ENCODE data around the gene CCDC82.

CCDC82 gene

DNA sequence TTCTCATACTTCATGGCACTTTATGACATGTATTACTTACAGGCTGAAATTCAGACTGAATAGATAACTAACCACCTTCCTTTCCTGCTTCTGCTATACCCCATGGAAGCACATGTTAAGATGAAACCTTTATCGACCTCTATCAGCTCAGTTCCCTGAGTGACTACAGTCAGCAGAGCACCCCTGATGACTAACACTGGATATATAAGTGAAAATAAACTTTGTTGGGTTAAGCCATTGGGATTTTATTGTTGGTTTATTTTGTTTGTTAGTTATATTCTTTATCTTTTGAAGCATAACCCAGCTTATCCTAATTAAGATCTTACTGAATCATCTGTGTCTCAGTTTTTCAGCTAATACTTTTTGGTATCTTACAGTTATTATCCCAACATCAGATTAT, 23.7 kb downstream of the CCDC82 start:
- no peak for DNase-seq (ENCODE audit: low read depth in 2 of 2)
- no peak overlapping the region for H3K4me3 ChIP-seq (replicated peaks in 1 of 2; ENCODE audit: low read depth in 2 of 2, low read length in 2 of 2)
- TF ChIP-seq, protein P1, sequence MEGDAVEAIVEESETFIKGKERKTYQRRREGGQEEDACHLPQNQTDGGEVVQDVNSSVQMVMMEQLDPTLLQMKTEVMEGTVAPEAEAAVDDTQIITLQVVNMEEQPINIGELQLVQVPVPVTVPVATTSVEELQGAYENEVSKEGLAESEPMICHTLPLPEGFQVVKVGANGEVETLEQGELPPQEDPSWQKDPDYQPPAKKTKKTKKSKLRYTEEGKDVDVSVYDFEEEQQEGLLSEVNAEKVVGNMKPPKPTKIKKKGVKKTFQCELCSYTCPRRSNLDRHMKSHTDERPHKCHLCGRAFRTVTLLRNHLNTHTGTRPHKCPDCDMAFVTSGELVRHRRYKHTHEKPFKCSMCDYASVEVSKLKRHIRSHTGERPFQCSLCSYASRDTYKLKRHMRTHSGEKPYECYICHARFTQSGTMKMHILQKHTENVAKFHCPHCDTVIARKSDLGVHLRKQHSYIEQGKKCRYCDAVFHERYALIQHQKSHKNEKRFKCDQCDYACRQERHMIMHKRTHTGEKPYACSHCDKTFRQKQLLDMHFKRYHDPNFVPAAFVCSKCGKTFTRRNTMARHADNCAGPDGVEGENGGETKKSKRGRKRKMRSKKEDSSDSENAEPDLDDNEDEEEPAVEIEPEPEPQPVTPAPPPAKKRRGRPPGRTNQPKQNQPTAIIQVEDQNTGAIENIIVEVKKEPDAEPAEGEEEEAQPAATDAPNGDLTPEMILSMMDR (IDR thresholded peaks at IDR 0.05; ENCODE audit: low read depth, low read length): no peak

DNA sequence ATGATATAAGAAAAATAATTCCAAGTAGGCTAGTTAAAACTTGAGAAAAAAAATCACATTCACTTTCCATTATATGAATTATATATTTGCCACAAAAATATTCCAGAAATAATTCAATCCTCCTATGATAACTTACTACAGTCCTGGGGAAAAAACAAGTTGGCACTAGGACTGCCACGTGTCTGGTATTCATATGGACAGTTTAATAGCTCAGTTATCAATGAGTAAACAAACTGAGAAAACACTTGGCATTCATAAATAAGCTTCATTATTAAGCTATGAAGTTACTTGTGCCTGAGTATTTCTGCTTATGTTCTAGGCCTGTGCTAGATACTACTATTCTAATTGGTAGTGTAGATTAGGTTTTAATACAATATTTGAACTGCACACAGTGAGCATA, 24.2 kb downstream of the CCDC82 start:
- no peak for DNase-seq (ENCODE audit: low read depth in 2 of 2)
- TF ChIP-seq, protein P1 (IDR thresholded peaks at IDR 0.05; ENCODE audit: low read depth, low read length): no peak
- H3K4me3 ChIP-seq (replicated peaks in 1 of 2; ENCODE audit: low read depth in 2 of 2, low read length in 2 of 2): no peak overlapping the region

DNA sequence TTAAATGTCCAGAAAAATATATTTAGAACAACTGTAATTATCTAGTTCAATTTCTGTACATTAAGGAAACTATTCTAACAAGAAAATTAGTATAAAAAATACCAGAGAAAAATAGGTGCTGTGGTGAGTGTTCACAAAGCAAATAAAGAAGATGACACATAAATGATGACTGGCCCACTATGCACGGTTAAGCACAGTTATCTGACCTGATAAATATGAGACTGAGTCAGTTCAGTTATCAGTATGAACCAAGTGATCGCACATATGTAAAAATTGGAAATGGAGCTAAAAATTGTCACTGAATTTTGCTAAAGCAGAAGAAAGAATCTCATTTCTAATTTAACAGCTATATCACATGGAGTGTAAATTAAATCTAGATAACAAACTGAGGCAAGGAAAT, 27.9 kb downstream of the CCDC82 start:
- no peak overlapping the region for H3K4me3 ChIP-seq (replicated peaks in 1 of 2; ENCODE audit: low read depth in 2 of 2, low read length in 2 of 2)
- TF ChIP-seq, protein P1 (IDR thresholded peaks at IDR 0.05; ENCODE audit: low read depth, low read length): no peak
- DNase-seq (ENCODE audit: low read depth in 2 of 2): peak in 1 of 2 donors; percentile 41

DNA sequence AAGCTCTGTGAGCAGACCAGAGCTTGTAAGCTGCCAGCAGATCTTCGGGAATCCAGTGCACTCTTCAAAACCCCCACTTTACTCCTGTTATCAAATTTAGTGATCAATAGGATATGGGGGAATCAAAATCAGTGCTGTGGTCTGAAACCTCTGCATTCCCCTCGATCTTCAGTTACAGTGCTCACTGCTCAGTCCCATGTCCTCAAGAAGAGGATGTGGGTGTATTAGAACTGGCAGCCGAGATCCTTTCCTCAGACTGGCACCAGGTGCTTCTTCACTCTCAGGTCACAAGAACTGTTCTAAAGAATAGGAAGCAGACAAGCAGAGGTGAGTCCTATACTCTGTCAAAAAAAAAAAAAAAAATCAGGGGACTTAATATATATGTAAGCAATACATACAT, 31.4 kb downstream of the CCDC82 start:
- DNase-seq (ENCODE audit: low read depth in 2 of 2): no peak
- TF ChIP-seq, protein P1 (IDR thresholded peaks at IDR 0.05; ENCODE audit: low read depth, low read length): no peak

DNA sequence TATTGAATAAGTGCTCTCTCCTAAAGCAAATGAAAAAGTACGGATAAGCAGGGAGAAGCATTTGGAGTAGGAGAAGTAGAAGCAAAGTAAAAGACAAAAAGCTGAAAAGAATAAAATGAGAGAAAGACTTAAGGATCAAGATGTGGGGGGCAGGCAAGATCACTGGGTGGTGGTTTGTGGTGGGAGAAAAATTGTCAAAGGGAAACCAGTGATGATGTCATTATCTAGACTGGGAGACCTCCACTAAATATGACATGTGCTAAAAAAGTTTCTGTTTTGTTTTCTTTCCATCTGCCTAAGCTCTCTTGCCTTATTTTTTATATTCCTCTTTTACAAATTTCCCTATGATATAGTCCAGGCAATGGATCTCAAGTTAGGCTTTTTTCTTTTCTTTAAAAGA, 31.9 kb downstream of the CCDC82 start:
- TF ChIP-seq, protein P1 (IDR thresholded peaks at IDR 0.05; ENCODE audit: low read depth, low read length): no peak
- DNase-seq (ENCODE audit: low read depth in 2 of 2): no peak
- no peak overlapping the region for H3K4me3 ChIP-seq (replicated peaks in 1 of 2; ENCODE audit: low read depth in 2 of 2, low read length in 2 of 2)

More for the DNA sequence above, 31.4 kb downstream of the CCDC82 start:
- H3K4me3 ChIP-seq (replicated peaks in 1 of 2; ENCODE audit: low read depth in 2 of 2, low read length in 2 of 2): no peak overlapping the region

DNA sequence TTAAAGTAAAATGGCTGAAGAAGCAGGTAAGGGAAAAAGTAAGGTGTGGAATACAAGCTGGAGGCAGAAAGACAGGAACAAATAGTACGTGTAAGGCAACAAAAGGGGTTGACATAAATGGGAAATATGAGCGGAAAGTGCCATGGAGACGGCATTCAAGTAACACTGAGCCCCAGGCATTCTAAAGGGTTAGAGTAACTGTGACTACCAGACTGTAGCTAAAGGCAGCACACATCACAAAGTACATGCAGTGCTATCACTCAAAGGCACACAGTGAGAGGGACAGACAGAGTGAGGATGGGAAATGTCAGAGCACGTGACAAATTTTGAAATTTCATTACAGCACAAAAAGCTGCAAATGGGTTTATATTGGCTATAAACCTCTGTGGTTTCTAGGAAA, 32.9 kb downstream of the CCDC82 start:
- no peak for DNase-seq (ENCODE audit: low read depth in 2 of 2)
- TF ChIP-seq, protein P1 (IDR thresholded peaks at IDR 0.05; ENCODE audit: low read depth, low read length): no peak
- no peak overlapping the region for H3K4me3 ChIP-seq (replicated peaks in 1 of 2; ENCODE audit: low read depth in 2 of 2, low read length in 2 of 2)

DNA sequence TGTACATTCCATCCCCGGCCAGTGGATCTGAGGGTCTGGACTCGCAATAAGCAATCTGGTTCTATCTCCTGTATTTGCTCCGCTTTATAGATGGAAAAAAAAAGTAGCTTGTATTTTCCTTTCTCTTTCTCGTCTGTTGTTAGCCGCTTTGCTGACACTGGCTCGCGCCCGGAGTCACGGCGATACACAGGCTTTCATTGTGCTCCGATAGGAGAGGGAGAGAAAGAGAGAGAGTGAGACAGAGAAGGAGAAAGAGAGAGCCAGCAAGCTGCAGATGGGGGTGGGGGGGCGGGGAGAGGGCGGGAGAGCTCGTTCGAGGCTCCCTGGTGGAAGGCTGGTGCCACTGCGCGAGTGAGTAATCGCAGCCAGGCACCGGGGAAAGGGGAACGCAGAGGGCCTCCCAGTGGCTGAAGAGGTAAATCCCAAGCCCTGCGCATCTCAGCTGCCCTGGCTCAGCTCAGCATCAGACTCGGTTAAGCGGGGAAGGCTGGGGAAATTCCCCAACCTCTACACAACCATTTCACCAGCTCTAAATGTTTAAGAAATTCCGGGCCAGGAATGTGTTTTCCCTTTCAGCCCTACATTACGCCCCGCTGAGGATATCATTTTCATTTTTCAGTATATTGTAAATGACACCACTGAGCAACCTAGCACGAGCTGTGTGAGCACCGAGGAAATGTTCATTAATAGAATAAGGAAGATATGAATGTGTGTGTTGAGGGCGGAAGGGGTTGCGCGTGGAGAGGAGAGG, 46.6 kb downstream of the CCDC82 start, which contains the start of gene MAML2:
TSS of gene MAML2 (minus strand) at position 235 of the 751 bp plus-strand sequence. CDS start 1,300 bp downstream, outside the sequence.
- H3K4me3 ChIP-seq (replicated peaks in 1 of 2; ENCODE audit: low read depth in 2 of 2, low read length in 2 of 2): peak within 1 kb of the TSS; percentile 65 to 66
- DNase-seq (ENCODE audit: low read depth in 2 of 2): peak; percentile 96 to 97
- TF ChIP-seq, protein P1 (IDR thresholded peaks at IDR 0.05; ENCODE audit: low read depth, low read length): peak; percentile 89
